PFSK-1 (cell line): ENCODE data around the gene MUC2.

Experiments
- FOXP2 ChIP-seq: optimal IDR thresholded peaks from 2 replicates; pipeline ENCODE3; 2011; ENCODE audit warnings: borderline replicate concordance, control low read depth, inconsistent platforms; ENCODE audit not compliant: insufficient read depth; ENCODE audit errors: extremely low read length, extremely low read depth
- POLR2AphosphoS5 ChIP-seq: IDR thresholded peaks from 2 replicates; pipeline ENCODE4 v1.6.1; 2012; ENCODE audit warnings: low read depth, mild to moderate bottlenecking, control low read depth, low read length, moderate library complexity
- REST ChIP-seq, 2 experiments: IDR thresholded peaks; 2 replicates each; pipeline versions ENCODE4 v1.6.1 to v1.8.0; 2011 to 2012; ENCODE audit warnings: low read depth in 2 of 2, low read length in 2 of 2, control low read depth in 1 of 2, inconsistent platforms in 1 of 2, mild to moderate bottlenecking in 1 of 2, moderate library complexity in 1 of 2; ENCODE audit not compliant: insufficient read depth in 1 of 2
- SIN3A ChIP-seq: IDR thresholded peaks from 2 replicates; pipeline ENCODE4 v1.6.1; 2012; ENCODE audit warnings: mild to moderate bottlenecking, low read length, moderate library complexity, borderline replicate concordance; ENCODE audit not compliant: insufficient read depth
- TAF1 ChIP-seq: IDR thresholded peaks from 2 replicates; pipeline ENCODE4 v1.6.1; 2012; ENCODE audit warnings: low read length, control low read depth, borderline replicate concordance; ENCODE audit not compliant: insufficient read depth

DNA sequence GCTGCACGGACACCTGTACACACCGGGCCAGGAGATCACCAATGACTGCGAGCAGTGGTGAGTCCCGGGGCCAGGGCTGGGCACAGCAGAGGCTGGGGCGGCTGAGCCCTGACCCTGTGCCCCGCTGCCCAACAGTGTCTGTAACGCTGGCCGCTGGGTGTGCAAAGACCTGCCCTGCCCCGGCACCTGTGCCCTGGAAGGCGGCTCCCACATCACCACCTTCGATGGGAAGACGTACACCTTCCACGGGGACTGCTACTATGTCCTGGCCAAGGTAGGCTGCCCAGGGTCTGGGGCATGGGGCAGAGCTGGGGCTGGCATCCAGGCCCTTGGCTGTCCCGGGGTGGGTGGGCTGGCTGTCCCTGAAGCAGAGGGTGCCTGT lies 7.7 kb downstream of the MUC2 start:
- TF ChIP-seq POLR2AphosphoS5 (no peak), TAF1 (no peak), REST (IDR thresholded peaks at IDR 0.05; ENCODE audit: insufficient read depth in 1 of 2, low read depth in 2 of 2, low read length in 2 of 2) (no peak), SIN3A (no peak), FOXP2 (no peak)
